ENCODE measurements around the gene CTNNA3.

DNA sequence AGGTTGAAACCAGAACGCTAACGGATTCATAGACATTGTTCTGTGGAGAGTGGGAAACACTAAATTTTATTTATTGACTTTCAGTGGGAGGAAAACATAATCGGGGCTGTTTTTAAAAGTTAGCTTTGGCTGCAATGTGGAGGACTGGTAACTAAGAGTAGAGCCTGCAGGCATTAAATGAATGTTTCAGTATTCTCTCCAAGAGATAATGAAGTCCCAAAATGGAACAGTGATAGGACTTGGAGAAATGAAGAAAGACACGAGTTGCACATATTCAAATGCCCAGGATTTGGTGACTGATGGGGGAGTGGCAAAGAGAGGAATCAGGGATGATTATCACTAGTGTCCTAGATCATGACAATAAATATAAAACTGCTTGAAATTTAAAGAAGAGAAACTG lies 1130.0 kb downstream of the CTNNA3 start:
- TF ChIP-seq, protein P1, sequence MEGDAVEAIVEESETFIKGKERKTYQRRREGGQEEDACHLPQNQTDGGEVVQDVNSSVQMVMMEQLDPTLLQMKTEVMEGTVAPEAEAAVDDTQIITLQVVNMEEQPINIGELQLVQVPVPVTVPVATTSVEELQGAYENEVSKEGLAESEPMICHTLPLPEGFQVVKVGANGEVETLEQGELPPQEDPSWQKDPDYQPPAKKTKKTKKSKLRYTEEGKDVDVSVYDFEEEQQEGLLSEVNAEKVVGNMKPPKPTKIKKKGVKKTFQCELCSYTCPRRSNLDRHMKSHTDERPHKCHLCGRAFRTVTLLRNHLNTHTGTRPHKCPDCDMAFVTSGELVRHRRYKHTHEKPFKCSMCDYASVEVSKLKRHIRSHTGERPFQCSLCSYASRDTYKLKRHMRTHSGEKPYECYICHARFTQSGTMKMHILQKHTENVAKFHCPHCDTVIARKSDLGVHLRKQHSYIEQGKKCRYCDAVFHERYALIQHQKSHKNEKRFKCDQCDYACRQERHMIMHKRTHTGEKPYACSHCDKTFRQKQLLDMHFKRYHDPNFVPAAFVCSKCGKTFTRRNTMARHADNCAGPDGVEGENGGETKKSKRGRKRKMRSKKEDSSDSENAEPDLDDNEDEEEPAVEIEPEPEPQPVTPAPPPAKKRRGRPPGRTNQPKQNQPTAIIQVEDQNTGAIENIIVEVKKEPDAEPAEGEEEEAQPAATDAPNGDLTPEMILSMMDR (IDR thresholded peaks at IDR 0.05) = no peak
- no peak for TF ChIP-seq POLR2A (IDR thresholded peaks at IDR 0.05)

Measured in testis (tissue), 2 donors.